ENCODE measurements around the gene MN1.

The MN1 gene

DNA sequence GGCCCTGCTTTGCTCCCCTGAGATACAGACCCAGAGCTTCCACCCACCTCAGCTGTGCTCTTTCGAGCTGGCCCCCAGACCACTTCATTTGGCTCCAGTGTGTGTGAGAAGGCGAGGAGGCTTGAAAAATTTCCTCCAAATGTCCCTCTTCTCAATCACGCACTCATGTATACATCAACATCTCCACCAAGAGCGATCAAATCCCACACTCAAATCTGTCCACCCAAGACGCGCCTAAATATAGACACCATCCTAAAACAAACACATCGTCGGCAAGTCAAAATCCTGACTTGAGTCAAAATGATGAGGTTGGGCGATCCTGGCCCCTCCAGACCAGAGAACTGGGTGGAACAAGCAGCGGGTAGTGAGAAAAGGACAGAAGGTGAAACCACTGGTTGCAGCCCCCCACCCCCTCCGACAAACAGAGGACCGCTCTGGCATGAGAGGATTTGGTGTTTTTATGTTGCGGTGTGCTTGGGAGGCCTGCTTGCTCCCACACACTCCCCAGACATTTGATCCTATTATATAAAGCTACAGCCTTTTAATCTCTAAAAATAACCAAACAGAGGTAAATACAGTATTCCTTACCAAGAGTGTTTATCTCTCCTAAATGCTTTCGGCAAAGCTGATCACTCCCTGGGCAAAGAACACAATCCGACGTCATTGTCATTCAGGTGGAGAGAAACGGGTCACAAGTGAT is 10.2 kb downstream of the MN1 start:
- Histone ChIP-seq H3K36me3 (ENCODE audit: control insufficient read depth, insufficient read depth, low read length) (no peaks in the 10 kb centered on the region), H3K27me3 (ENCODE audit: control insufficient read depth, insufficient read depth, low read length) (peaks cover 93% of the 10 kb centered on the region), H3K9me3 (ENCODE audit: control insufficient read depth, insufficient read depth, low read length) (no peaks in the 10 kb centered on the region), H3K9ac (ENCODE audit: low read depth, low read length) (no peak overlapping the region), H3K27ac (ENCODE audit: low read depth, low read length) (no peak overlapping the region), H3K4me3 (ENCODE audit: low read depth, low read length) (peak overlapping the region; percentile 31; the same call in 1 of the 2 replicates), H3K4me1 (ENCODE audit: control insufficient read depth, insufficient read depth, low read length) (peaks cover 59% of the 10 kb centered on the region)

DNA sequence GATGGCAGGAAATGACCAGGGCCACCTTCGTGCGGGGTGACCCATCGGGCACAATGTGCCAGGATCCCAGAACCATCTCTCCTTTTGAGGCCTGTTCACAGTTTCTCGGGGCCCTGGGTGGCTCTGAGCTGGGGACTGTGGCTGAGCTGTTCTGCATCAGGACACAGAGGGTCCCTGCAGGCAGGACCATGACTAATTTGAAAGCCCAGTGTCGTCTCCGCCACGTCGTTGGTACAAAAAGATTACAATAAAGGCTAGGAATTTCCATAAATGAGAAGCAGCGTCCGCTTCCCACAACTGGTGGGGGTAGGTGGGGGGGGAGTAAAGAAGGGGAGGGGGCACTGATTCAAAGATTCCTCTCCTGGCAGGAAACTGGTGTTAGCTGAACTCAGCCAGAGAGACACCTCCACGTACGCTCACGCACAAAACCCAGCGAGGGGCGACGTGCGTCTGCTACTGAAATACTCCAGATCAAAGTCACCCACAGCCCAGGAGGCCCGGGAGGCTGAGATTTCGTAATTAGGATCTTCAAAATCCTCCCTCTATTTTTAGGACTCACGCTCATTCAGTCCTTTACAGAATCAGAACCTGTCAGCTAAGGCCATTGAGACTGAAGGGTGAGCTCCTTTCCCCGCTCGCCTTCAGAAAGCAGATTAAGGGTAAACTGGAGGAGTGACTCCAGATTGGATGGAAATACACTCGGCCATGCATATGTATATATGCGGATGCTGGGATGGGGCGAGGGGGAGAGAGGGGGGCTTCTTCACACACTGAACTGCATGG is 11.0 kb downstream of the MN1 start:
- peaks cover 85% of the 10 kb centered on the region for H3K27me3 ChIP-seq (ENCODE audit: control insufficient read depth, insufficient read depth, low read length)
- peak overlapping the region; percentile 31; the same call in 1 of the 2 replicates for H3K4me3 ChIP-seq (ENCODE audit: low read depth, low read length)

DNA sequence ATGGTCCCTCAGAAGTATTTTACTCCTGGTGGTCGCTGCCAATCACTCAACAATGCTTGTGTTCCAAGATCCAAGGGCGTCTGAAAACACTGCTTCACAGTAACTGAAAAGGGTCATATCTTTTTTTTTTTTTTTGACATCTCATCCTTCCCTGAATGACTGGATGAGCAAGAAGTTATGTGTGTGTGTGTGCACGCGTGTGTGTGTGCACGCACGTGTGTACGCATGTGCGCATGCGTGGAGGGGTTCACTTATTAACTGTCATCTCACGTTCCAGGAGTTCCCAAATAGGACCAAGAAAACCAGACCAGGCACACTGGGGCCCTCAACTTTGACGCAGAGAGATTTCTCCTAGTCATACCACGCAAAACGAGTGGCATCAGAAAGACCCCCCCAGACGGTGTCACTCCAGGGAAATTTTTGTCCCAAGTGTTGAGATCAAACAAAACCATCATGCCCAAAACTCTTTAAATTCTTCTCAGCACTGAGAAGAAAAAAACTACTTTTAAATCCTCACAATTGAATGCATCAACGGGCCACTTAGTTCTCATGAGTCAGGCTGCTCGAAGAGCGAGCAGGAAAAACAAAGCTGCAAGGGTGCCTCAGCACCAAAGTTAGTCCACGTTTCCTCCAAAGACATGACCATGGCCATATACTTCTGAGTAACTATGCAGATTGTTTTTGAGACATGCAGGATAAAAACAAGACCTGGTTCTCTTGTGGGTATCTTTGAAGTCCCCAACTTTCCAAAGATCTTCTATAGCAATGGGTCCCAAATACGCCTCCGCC is 12.9 kb downstream of the MN1 start:
- Histone ChIP-seq H3K4me3 (ENCODE audit: low read depth, low read length) (no peak overlapping the region), H3K27me3 (ENCODE audit: control insufficient read depth, insufficient read depth, low read length) (peaks cover 67% of the 10 kb centered on the region), H3K27ac (ENCODE audit: low read depth, low read length) (no peak overlapping the region), H3K36me3 (ENCODE audit: control insufficient read depth, insufficient read depth, low read length) (no peaks in the 10 kb centered on the region), H3K9me3 (ENCODE audit: control insufficient read depth, insufficient read depth, low read length) (no peaks in the 10 kb centered on the region), H3K4me1 (ENCODE audit: control insufficient read depth, insufficient read depth, low read length) (peaks cover 60% of the 10 kb centered on the region), H3K9ac (ENCODE audit: low read depth, low read length) (no peak overlapping the region)

More for the DNA sequence above, 11.0 kb downstream of the MN1 start:
- H3K4me1 ChIP-seq (ENCODE audit: control insufficient read depth, insufficient read depth, low read length), result peaks cover 61% of the 10 kb centered on the region
- no peaks in the 10 kb centered on the region for H3K36me3 ChIP-seq (ENCODE audit: control insufficient read depth, insufficient read depth, low read length)
- no peak overlapping the region for H3K9ac ChIP-seq (ENCODE audit: low read depth, low read length)
- peak overlapping the region; percentile 9 for H3K27ac ChIP-seq (ENCODE audit: low read depth, low read length)
- no peaks in the 10 kb centered on the region for H3K9me3 ChIP-seq (ENCODE audit: control insufficient read depth, insufficient read depth, low read length)

DNA sequence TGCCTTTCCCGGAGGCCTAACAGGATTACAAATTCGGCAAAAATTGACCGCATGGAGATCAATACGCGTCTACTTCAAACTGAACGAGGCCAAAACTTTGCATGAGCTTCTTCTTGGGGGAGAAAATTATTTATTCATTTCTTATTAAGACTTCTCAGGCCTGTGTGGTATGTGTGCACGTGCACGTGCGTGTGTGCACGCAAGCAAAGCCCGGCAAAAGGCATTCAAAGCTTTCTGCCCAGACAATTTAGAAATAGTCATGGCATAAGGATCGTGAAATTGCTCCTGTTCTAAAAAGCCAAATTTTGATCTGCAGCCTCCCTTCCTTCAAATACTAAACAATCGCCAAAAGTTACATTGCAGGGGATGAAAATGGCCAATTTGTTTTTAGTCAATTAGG is 14.6 kb downstream of the MN1 start:
- Histone ChIP-seq H3K4me3 (ENCODE audit: low read depth, low read length) (no peak overlapping the region), H3K36me3 (ENCODE audit: control insufficient read depth, insufficient read depth, low read length) (no peaks in the 10 kb centered on the region), H3K9me3 (ENCODE audit: control insufficient read depth, insufficient read depth, low read length) (no peaks in the 10 kb centered on the region), H3K27me3 (ENCODE audit: control insufficient read depth, insufficient read depth, low read length) (peaks cover 52% of the 10 kb centered on the region), H3K4me1 (ENCODE audit: control insufficient read depth, insufficient read depth, low read length) (peaks cover 48% of the 10 kb centered on the region), H3K9ac (ENCODE audit: low read depth, low read length) (no peak overlapping the region), H3K27ac (ENCODE audit: low read depth, low read length) (no peak overlapping the region)

DNA sequence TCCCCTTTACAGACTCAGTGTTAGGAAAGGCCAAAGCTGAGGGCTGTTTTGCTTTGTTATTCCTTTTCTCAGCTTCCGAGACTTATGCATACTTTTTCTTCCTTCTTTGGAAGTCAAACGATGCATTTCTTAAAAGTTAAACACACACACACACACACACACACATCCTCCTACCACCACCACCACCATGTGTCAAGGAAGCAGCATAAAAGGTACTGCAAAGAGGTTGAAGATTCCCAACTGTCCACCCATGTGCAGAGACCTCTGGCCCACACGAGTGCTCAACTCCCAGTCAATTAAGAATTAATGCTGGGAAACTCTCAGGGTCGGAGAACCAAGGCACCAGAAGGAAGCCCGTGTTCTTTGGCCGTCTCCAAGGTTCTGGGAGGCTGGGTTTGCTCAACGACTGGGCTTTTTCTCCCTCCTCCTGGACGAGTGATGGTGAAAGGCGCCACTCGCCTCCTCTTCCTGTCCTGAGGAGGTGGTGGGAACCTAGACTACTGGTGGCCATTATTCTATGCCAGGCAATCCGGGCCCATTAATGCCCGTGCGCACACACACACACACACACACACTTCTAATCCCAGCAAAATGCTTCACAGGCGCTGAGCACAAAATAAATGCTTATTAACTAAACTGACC is 15.1 kb downstream of the MN1 start:
- Histone ChIP-seq H3K9me3 (ENCODE audit: control insufficient read depth, insufficient read depth, low read length) (no peaks in the 10 kb centered on the region), H3K9ac (ENCODE audit: low read depth, low read length) (no peak overlapping the region), H3K4me3 (ENCODE audit: low read depth, low read length) (no peak overlapping the region), H3K4me1 (ENCODE audit: control insufficient read depth, insufficient read depth, low read length) (peaks cover 42% of the 10 kb centered on the region), H3K27me3 (ENCODE audit: control insufficient read depth, insufficient read depth, low read length) (peaks cover 46% of the 10 kb centered on the region), H3K27ac (ENCODE audit: low read depth, low read length) (no peak overlapping the region), H3K36me3 (ENCODE audit: control insufficient read depth, insufficient read depth, low read length) (no peaks in the 10 kb centered on the region)

DNA sequence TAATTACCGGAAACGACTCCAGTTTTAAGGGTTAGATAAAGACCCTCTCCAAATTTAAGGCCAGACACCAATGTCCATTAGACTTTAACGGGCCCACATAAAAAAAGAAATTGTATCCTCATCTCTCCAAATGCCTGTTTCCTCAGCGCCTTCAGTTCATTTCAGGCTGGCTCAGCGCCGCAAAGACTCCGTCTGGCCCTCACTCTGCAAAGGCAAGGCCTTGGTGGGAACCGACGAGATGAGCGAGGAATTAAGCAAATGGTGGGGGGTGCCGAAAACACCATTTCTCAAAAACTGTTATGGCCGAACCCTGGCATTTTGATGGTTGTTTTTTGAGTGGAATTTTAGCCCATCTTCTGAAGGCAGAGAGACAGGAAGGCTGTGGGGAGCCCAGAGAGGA is 15.7 kb downstream of the MN1 start:
- H3K27me3 ChIP-seq (ENCODE audit: control insufficient read depth, insufficient read depth, low read length), result peaks cover 41% of the 10 kb centered on the region
- H3K4me1 ChIP-seq (ENCODE audit: control insufficient read depth, insufficient read depth, low read length), result peaks cover 36% of the 10 kb centered on the region
- H3K9ac ChIP-seq (ENCODE audit: low read depth, low read length), result no peak overlapping the region
- no peak overlapping the region for H3K4me3 ChIP-seq (ENCODE audit: low read depth, low read length)
- no peak overlapping the region for H3K27ac ChIP-seq (ENCODE audit: low read depth, low read length)
- no peaks in the 10 kb centered on the region for H3K36me3 ChIP-seq (ENCODE audit: control insufficient read depth, insufficient read depth, low read length)
- H3K9me3 ChIP-seq (ENCODE audit: control insufficient read depth, insufficient read depth, low read length), result no peaks in the 10 kb centered on the region

DNA sequence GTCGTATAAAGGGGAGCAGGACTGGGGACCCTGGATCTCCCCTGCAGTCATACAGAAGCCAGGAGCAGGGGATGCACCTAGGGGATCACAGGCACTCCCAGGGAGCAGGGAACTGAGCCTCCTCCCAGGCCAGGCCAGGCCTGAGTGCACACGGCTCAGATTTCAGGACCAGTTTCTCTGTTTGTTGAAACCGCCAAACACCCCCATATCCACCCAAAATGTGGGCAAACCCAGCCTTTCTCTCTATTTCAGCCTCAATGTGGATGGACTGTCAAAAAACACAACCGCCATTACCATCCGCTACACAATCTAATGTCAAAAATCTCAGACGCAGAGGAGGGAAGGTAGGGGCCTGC is 17.5 kb downstream of the MN1 start:
- no peaks in the 10 kb centered on the region for H3K9me3 ChIP-seq (ENCODE audit: control insufficient read depth, insufficient read depth, low read length)
- H3K4me1 ChIP-seq (ENCODE audit: control insufficient read depth, insufficient read depth, low read length), result peaks cover 39% of the 10 kb centered on the region
- H3K9ac ChIP-seq (ENCODE audit: low read depth, low read length), result no peak overlapping the region; the same call in 1 of the 2 replicates
- no peaks in the 10 kb centered on the region for H3K36me3 ChIP-seq (ENCODE audit: control insufficient read depth, insufficient read depth, low read length)
- peaks cover 23% of the 10 kb centered on the region for H3K27me3 ChIP-seq (ENCODE audit: control insufficient read depth, insufficient read depth, low read length)
- peak overlapping the region; percentile 35 for H3K27ac ChIP-seq (ENCODE audit: low read depth, low read length)
- no peak overlapping the region for H3K4me3 ChIP-seq (ENCODE audit: low read depth, low read length)

DNA sequence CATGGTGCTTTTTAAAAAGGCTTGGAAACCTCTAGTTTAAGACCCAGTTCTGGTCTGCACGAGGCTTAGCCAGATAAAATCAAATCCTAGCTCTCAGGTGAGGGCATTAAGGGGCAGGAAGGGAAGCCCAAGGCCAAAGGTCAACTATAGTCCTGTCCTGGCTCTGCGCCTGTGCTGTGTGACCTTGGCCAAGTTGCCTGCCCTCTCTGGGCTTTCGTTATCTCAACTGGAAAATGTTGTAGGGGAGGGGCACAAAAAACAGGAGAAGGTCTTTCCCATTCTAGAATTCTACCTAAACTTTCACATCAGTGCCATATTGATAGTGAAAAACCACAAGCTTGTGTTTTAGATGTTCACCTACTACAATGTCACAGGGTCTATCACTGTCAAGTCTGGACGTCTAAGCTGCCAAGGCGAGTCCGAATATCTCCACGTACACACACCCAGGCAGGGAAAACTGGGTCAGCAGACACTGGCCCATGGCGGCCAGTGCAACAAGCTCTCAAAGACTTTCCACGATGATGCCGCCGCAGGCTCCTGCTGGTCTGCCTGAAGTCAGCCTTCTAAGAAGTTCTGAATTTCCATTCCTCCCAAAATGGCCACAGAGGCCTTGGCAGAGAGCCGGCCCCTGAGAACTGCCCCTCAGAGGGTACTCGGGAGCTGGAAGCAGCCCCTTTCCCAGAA is 18.0 kb downstream of the MN1 start:
- Histone ChIP-seq H3K9ac (ENCODE audit: low read depth, low read length) (no peak overlapping the region; the same call in 1 of the 2 replicates), H3K9me3 (ENCODE audit: control insufficient read depth, insufficient read depth, low read length) (no peaks in the 10 kb centered on the region), H3K36me3 (ENCODE audit: control insufficient read depth, insufficient read depth, low read length) (no peaks in the 10 kb centered on the region), H3K27me3 (ENCODE audit: control insufficient read depth, insufficient read depth, low read length) (peaks cover 18% of the 10 kb centered on the region), H3K27ac (ENCODE audit: low read depth, low read length) (peak overlapping the region; percentile 35), H3K4me3 (ENCODE audit: low read depth, low read length) (no peak overlapping the region), H3K4me1 (ENCODE audit: control insufficient read depth, insufficient read depth, low read length) (peaks cover 41% of the 10 kb centered on the region)

DNA sequence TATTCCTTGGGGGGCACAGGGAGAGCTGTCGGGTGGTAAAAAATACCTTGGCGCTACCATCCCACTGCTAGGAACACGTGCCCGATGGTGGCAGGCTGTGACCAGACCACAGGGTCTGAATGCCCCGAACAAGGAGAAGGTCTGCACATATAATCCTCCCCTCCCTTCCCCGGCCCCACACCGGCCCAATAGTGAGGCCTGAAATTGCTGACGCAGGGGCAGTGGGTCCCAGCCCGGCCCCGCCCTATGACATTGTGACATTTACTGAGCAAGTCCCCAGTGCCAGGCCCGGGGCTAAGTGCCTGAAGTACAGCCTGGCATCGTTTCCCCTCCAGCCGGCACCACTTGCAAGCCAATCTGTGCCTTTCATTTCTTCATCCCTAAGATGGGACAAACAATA is 19.5 kb downstream of the MN1 start:
- peaks cover 5% of the 10 kb centered on the region; the same call in 1 of the 2 replicates for H3K27me3 ChIP-seq (ENCODE audit: control insufficient read depth, insufficient read depth, low read length)
- no peak overlapping the region for H3K4me3 ChIP-seq (ENCODE audit: low read depth, low read length)
- H3K36me3 ChIP-seq (ENCODE audit: control insufficient read depth, insufficient read depth, low read length), result no peaks in the 10 kb centered on the region
- no peak overlapping the region for H3K27ac ChIP-seq (ENCODE audit: low read depth, low read length)
- H3K9ac ChIP-seq (ENCODE audit: low read depth, low read length), result no peak overlapping the region
- no peaks in the 10 kb centered on the region for H3K9me3 ChIP-seq (ENCODE audit: control insufficient read depth, insufficient read depth, low read length)
- H3K4me1 ChIP-seq (ENCODE audit: control insufficient read depth, insufficient read depth, low read length), result peaks cover 42% of the 10 kb centered on the region

DNA sequence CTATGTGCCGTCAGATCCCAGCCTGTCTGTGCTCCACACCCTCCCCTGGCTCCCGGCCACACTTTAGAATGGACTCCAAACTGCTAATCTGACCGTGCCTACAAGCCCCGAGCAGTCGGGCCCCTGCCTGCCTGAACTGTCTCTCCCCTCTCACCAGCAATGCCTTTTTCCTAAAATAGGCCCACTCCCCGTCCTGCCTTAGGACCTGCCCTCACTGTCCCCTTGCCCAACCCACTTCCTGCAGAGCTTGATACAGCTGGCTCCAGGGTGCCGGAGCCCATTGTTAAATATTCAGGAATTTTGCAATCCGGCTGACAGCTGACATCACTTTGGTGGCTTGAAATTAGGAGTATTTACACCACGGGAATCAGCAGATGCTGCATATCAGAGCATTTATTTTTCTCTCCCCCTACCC is 21.4 kb downstream of the MN1 start:
- Histone ChIP-seq H3K9ac (ENCODE audit: low read depth, low read length) (no peak overlapping the region), H3K36me3 (ENCODE audit: control insufficient read depth, insufficient read depth, low read length) (no peaks in the 10 kb centered on the region), H3K4me1 (ENCODE audit: control insufficient read depth, insufficient read depth, low read length) (peaks cover 50% of the 10 kb centered on the region), H3K27ac (ENCODE audit: low read depth, low read length) (peak overlapping the region; percentile 21), H3K9me3 (ENCODE audit: control insufficient read depth, insufficient read depth, low read length) (no peaks in the 10 kb centered on the region), H3K4me3 (ENCODE audit: low read depth, low read length) (no peak overlapping the region), H3K27me3 (ENCODE audit: control insufficient read depth, insufficient read depth, low read length) (no peaks in the 10 kb centered on the region)
